Measurements from ENCODE around the gene ZNF444. TPM values are rescaled to one million over a fixed set of nuclear protein-coding genes. Genes with fewer than 3 reads are reported as not detected.
"Not testable (repeated sequence)": the region's sequence is repeated elsewhere in the genome, so short reads cannot be mapped to it uniquely, and the experiment has no call there.

Gene ZNF444
- total RNA-seq, 1 experiment from 2014 or later = 92.2 TPM

DNA sequence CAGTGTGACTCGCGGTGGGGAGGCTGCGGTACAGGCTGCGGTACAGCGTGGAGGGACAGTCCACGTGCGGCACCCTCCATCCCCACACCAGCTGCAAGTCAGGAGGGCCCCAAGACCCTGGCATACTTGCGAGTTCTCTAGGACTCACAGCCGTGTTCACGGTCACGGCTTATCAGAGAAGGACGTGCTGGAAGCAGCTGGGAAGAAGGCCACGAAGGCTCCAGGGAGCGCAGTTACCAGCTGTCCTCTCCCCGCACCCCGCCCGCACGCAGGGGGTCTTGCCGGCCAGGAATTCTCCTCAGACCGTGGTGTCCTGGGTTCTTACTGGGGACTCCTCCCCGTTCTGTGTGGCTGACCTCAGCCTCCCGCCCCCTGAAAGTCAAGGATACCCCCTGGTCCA is 6.2 kb downstream of the ZNF444 start:
- DNase-seq = no peak
- Mint-ChIP-seq H3K4me3 (ENCODE audit: unreplicated experiment) (no peak overlapping the region), H3K27me3 (ENCODE audit: insufficient read depth, unreplicated experiment) (no peaks in the 10 kb centered on the region), H3K4me1 (ENCODE audit: low read depth, unreplicated experiment) (peaks cover 21% of the 10 kb centered on the region), H3K9me3 (ENCODE audit: unreplicated experiment) (no peaks in the 10 kb centered on the region), H3K27ac (ENCODE audit: unreplicated experiment) (no peak overlapping the region), H3K36me3 (ENCODE audit: insufficient read depth, unreplicated experiment) (peaks cover 54% of the 10 kb centered on the region)
- TF ChIP-seq, protein P1, sequence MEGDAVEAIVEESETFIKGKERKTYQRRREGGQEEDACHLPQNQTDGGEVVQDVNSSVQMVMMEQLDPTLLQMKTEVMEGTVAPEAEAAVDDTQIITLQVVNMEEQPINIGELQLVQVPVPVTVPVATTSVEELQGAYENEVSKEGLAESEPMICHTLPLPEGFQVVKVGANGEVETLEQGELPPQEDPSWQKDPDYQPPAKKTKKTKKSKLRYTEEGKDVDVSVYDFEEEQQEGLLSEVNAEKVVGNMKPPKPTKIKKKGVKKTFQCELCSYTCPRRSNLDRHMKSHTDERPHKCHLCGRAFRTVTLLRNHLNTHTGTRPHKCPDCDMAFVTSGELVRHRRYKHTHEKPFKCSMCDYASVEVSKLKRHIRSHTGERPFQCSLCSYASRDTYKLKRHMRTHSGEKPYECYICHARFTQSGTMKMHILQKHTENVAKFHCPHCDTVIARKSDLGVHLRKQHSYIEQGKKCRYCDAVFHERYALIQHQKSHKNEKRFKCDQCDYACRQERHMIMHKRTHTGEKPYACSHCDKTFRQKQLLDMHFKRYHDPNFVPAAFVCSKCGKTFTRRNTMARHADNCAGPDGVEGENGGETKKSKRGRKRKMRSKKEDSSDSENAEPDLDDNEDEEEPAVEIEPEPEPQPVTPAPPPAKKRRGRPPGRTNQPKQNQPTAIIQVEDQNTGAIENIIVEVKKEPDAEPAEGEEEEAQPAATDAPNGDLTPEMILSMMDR (IDR thresholded peaks at IDR 0.05; ENCODE audit: insufficient read depth in 1 of 2, low read depth in 1 of 2, low read length in 1 of 2, severe bottlenecking in 1 of 2, unreplicated experiment in 1 of 2) = no peak
- no TSS peak for BruUV-seq (replicated peaks)
- Histone ChIP-seq H3K4me1 (peaks cover 16% of the 10 kb centered on the region), H3K36me3 (ENCODE audit: control insufficient read depth, insufficient read depth, low read length) (peaks cover 6% of the 10 kb centered on the region), H3K27me3 (replicated peaks; ENCODE audit: control insufficient read depth, insufficient read depth, low read length) (no peaks in the 10 kb centered on the region), H3K4me3 (ENCODE audit: low read depth, low read length) (no peak overlapping the region), H3K9me3 (no peaks in the 10 kb centered on the region)
- intact Hi-C loops (cut with micrococcal nuclease; ENCODE audit: unreplicated experiment) = loop anchor here (10.0 kb wide), 1 partner anchor 493 kb away; the partner anchor contains the start of gene U2AF2
- ChIA-PET POLR2A (no interaction called here), CTCF (no interaction called here)

DNA sequence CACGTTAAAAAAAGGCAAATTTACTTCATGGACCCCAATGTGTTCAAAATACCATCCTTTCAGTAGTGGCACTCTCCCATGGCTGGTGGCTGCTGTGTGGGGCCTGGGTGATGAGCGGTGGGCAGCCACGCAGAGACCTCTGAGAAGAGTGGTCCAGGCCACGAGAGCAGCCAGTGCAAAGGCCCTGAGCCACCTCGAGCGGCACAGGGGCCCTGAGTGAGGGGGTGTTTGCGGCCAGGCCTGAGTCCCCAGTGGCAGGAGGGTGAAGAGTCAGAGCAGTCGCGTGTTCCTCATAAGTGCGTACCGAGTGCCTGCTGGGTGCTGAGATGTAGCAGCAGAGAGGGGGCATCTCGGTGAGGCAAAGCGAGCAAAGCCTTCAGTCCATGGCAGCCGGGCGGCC is 7.0 kb downstream of the ZNF444 start:
- H3K27me3 ChIP-seq (replicated peaks; ENCODE audit: control insufficient read depth, insufficient read depth, low read length) = no peaks in the 10 kb centered on the region
- TF ChIP-seq, protein P1 (IDR thresholded peaks at IDR 0.05; ENCODE audit: insufficient read depth in 1 of 2, low read depth in 1 of 2, low read length in 1 of 2, severe bottlenecking in 1 of 2, unreplicated experiment in 1 of 2) = no peak
- no peaks in the 10 kb centered on the region for H3K9me3 ChIP-seq
- CTCF ChIA-PET = no interaction called here
- Mint-ChIP-seq H3K36me3 (ENCODE audit: insufficient read depth, unreplicated experiment) (peaks cover 47% of the 10 kb centered on the region), H3K27me3 (ENCODE audit: insufficient read depth, unreplicated experiment) (no peaks in the 10 kb centered on the region), H3K27ac (ENCODE audit: unreplicated experiment) (no peak overlapping the region), H3K9me3 (ENCODE audit: unreplicated experiment) (no peaks in the 10 kb centered on the region), H3K4me3 (ENCODE audit: unreplicated experiment) (no peak overlapping the region), H3K4me1 (ENCODE audit: low read depth, unreplicated experiment) (peaks cover 14% of the 10 kb centered on the region)
- peaks cover 6% of the 10 kb centered on the region for H3K36me3 ChIP-seq (ENCODE audit: control insufficient read depth, insufficient read depth, low read length)
- H3K4me1 ChIP-seq = peaks cover 8% of the 10 kb centered on the region
- POLR2A ChIA-PET = no interaction called here
- BruUV-seq (replicated peaks) = no TSS peak
- H3K4me3 ChIP-seq (ENCODE audit: low read depth, low read length) = no peak overlapping the region
- intact Hi-C loops (cut with micrococcal nuclease; ENCODE audit: unreplicated experiment) = loop anchor here (10.0 kb wide), 1 partner anchor 493 kb away; the partner anchor contains the start of gene U2AF2
- no peak for DNase-seq

DNA sequence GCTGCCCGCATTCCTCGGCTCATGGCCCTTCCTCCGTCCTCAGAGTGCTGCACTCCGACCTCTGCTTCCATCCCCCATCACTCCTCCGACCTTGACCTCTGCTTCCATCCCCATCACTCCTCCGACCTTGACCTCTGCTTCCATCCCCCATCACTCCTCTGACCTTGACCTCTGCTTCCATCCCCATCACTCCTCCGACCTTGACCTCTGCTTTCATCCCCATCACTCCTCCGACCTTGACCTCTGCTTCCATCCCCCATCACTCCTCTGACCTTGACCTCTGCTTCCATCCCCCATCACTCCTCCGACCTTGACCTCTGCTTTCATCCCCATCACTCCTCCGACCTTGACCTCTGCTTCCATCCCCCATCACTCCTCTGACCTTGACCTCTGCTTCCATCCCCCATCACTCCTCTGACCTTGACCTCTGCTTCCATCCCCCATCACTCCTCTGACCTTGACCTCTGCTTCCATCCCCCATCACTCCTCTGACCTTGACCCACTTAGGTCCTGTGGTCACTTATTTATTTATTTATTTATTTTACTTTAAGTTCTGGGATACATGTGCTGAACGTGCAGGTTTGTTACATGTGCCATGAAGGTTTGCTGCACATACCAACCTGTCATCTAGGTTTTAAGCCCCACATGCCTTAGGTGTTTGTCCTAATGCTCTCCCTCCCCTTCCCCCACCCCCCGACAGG is 8.0 kb downstream of the ZNF444 start:
- CTCF ChIA-PET; DNase-seq; H3K9me3 Mint-ChIP-seq (ENCODE audit: unreplicated experiment); H3K36me3 ChIP-seq (ENCODE audit: control insufficient read depth, insufficient read depth, low read length); POLR2A ChIA-PET; H3K4me3 Mint-ChIP-seq (ENCODE audit: unreplicated experiment); H3K27me3 Mint-ChIP-seq (ENCODE audit: insufficient read depth, unreplicated experiment); H3K9me3 ChIP-seq; H3K4me1 ChIP-seq; H3K27me3 ChIP-seq (replicated peaks; ENCODE audit: control insufficient read depth, insufficient read depth, low read length); H3K4me1 Mint-ChIP-seq (ENCODE audit: low read depth, unreplicated experiment); BruUV-seq (replicated peaks); H3K27ac Mint-ChIP-seq (ENCODE audit: unreplicated experiment); H3K4me3 ChIP-seq (ENCODE audit: low read depth, low read length): not testable (repeated sequence)
- H3K36me3 Mint-ChIP-seq (ENCODE audit: insufficient read depth, unreplicated experiment) = peaks cover 55% of the 10 kb centered on the region
- intact Hi-C loops (cut with micrococcal nuclease; ENCODE audit: unreplicated experiment) = loop anchor here (10.0 kb wide), 1 partner anchor 494 kb away; the partner anchor contains the start of gene U2AF2

Data from Caco-2 (cell line).